HG03097 (cell line): Measurements from ENCODE around the gene XRCC1.

Experiments
- ATAC-seq: cut with Tn5 transposase; IDR thresholded peaks from one replicate; pipeline ENCODE4 v1.9.1; 2021; ENCODE audit not compliant: unreplicated experiment, low FRiP score

XRCC1 gene

GRCh38 chr19:43495082-43495481, 80.2 kb downstream of the XRCC1 start:
- ATAC-seq: no peak
